ENCODE measurements around the gene POC1A.

POC1A gene

DNA sequence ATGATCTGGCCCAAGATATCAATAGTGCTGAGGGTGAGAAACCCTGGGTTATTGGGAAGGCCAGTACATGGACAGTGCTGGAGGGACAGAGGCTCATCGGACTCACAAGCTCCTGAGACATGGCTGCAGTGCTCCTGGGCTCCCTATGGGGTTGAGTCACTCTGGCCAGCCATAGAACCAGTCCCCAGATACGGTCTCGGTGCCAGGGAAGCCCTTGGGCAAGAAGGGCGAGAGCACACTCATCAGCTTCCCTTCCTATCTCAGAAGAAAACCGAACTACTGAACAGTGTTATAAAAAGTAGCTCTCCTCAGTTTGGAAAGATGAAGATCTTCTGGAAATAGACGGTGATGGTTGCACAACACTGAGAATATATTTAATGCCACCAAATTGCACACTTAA is 34.4 kb downstream of the POC1A start:
- no peak for DNase-seq (ENCODE audit: low spot score)
- in situ Hi-C loops (cut with MboI; ENCODE audit: low sequenced_read_pairs, unreplicated experiment), result no loop called here
- TF ChIP-seq, protein P1, sequence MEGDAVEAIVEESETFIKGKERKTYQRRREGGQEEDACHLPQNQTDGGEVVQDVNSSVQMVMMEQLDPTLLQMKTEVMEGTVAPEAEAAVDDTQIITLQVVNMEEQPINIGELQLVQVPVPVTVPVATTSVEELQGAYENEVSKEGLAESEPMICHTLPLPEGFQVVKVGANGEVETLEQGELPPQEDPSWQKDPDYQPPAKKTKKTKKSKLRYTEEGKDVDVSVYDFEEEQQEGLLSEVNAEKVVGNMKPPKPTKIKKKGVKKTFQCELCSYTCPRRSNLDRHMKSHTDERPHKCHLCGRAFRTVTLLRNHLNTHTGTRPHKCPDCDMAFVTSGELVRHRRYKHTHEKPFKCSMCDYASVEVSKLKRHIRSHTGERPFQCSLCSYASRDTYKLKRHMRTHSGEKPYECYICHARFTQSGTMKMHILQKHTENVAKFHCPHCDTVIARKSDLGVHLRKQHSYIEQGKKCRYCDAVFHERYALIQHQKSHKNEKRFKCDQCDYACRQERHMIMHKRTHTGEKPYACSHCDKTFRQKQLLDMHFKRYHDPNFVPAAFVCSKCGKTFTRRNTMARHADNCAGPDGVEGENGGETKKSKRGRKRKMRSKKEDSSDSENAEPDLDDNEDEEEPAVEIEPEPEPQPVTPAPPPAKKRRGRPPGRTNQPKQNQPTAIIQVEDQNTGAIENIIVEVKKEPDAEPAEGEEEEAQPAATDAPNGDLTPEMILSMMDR (IDR thresholded peaks at IDR 0.05; ENCODE audit: borderline replicate concordance, control extremely low read depth, extremely low read depth, insufficient read depth, missing control alignments), result no peak

GRCh38 chr3:52119099-52119498 is 35.1 kb downstream of the POC1A start:
- in situ Hi-C loops (cut with MboI; ENCODE audit: low sequenced_read_pairs, unreplicated experiment), result no loop called here
- no peak for DNase-seq (ENCODE audit: low spot score)
- TF ChIP-seq, protein P1 (IDR thresholded peaks at IDR 0.05; ENCODE audit: borderline replicate concordance, control extremely low read depth, extremely low read depth, insufficient read depth, missing control alignments), result no peak

DNA sequence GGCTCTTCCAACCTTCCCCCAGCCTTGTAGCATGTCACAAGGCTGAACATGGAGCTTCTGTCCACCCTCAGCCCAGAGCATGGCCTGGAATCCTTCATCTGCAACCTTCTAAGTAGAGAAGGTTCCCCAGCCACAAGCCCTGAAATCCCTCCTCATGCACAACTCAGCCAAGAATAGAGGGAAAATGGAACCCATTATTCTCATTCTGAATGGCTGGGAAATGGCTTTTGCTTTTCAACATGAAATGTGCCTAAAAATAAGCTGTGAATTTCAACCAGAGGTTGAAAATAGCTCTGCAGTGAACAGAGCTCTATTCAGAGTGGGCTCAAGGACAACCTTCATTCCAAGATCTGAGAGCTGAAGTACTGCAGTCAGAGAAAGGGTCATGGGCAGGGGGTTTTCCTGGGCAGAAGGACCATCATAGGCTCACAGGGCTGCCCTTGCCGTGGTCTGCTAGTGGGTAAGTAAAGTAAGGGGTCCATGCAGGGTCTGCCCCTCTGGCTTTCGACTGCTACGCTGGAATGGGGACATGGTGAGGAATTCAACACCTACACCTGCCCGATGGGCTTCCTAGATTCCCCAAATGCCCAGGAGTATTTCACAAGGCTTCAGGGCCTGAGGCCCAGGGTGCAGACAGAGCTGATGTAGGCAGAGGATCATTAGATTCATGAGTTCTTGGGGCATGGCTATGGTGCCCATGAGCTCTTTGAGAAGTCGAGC is 35.9 kb downstream of the POC1A start:
- in situ Hi-C loops (cut with MboI; ENCODE audit: low sequenced_read_pairs, unreplicated experiment), result no loop called here
- DNase-seq (ENCODE audit: low spot score), result no peak
- TF ChIP-seq, protein P1 (IDR thresholded peaks at IDR 0.05; ENCODE audit: borderline replicate concordance, control extremely low read depth, extremely low read depth, insufficient read depth, missing control alignments), result no peak

DNA sequence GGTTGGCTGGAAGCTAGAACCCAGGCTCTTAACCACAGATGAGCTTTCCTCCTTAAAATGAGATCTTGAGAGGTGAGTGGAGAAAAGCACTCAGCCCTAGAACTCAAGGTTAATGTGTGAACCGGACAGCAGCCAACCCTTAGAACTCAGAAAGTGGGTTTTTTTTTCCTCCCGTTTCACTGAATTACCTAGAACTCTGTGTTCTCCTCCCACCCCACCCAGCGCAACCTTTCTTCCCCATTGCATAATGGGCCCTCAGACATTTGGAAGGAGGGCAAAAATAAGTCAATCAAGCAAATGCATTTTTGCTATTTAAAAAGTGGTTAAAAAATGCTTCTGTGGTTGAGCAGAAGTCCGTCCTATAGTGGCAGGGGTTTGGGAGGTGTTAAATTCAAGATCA is 36.7 kb downstream of the POC1A start:
- in situ Hi-C loops (cut with MboI; ENCODE audit: low sequenced_read_pairs, unreplicated experiment), result no loop called here
- no peak for DNase-seq (ENCODE audit: low spot score)
- TF ChIP-seq, protein P1 (IDR thresholded peaks at IDR 0.05; ENCODE audit: borderline replicate concordance, control extremely low read depth, extremely low read depth, insufficient read depth, missing control alignments), result no peak

DNA sequence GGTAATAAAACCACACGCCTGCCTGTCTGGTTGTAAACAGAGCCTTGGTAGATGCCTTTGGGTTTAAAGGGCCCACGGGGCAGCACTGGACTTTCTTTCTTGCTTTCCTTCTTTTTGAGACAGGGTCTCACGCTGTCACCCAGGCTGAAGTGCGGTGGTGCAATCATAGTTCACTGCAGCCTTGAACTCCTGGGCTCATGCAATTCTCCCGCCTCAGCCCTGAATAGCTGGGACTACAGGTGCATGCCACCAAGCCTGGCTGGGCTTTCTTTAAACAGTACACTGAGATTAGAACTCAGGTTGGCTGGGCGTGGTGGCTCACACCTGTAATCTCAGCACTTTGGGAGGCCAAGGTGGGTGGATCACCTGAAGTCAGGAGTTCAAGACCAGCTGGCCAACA is 42.2 kb downstream of the POC1A start:
- TF ChIP-seq, protein P1 (IDR thresholded peaks at IDR 0.05; ENCODE audit: borderline replicate concordance, control extremely low read depth, extremely low read depth, insufficient read depth, missing control alignments), result no peak
- no peak for DNase-seq (ENCODE audit: low spot score)
- in situ Hi-C loops (cut with MboI; ENCODE audit: low sequenced_read_pairs, unreplicated experiment), result no loop called here

GRCh38 chr3:52110502-52110901 is 43.7 kb downstream of the POC1A start:
- no peak for DNase-seq (ENCODE audit: low spot score)
- TF ChIP-seq, protein P1 (IDR thresholded peaks at IDR 0.05; ENCODE audit: borderline replicate concordance, control extremely low read depth, extremely low read depth, insufficient read depth, missing control alignments), result no peak
- in situ Hi-C loops (cut with MboI; ENCODE audit: low sequenced_read_pairs, unreplicated experiment), result no loop called here
